Right cardiac atrium (tissue), 5 donors: Measurements from ENCODE around the gene CUZD1. TPM values are rescaled to one million over a fixed set of nuclear protein-coding genes. Genes with fewer than 3 reads are reported as not detected.

ENCODE experiments used
- ATAC-seq, 2 donors: fragments of 200-7000 bp; cut with Tn5 transposase; one replicate each; pipeline versions ENCODE4 v1.8.0 to v1.9.1; 2020; ENCODE audit warnings: moderate library complexity in 2 of 2, mild to moderate bottlenecking in 1 of 2
- DNase-seq, 3 donors: peaks; one replicate each; pipeline ENCODE4 v3.0.0-alpha.2; 2020
- H3K27ac ChIP-seq: one replicate; pipeline ENCODE4 v1.5.1; 2013; ENCODE audit warnings: mild to moderate bottlenecking, low read length, control low read depth, moderate library complexity
- H3K27me3 ChIP-seq: one replicate; pipeline ENCODE4 v1.6.1; 2013; ENCODE audit not compliant: control insufficient read depth, insufficient read depth
- H3K4me1 ChIP-seq: one replicate; pipeline ENCODE4 v1.6.1; 2013; ENCODE audit warnings: low read length; ENCODE audit not compliant: control insufficient read depth, insufficient read depth
- H3K4me3 ChIP-seq: one replicate; pipeline ENCODE4 v1.5.1; 2013; ENCODE audit warnings: low read length, control low read depth
- H3K9me3 ChIP-seq: one replicate; pipeline ENCODE4 v1.6.1; 2013; ENCODE audit warnings: low read length; ENCODE audit not compliant: control insufficient read depth
- WGBS: extraction: QIAGEN DNeasy Blood & Tissue Kit; methylation state at CpG from one replicate; pipeline ENCODE4 v1.1.7; 2013; 5-methylcytosine and 5-hydroxymethylcytosine counted together
- intact Hi-C, 4 donors: fragments of 100-400 bp; cut with DNase I; formaldehyde crosslinking; loops; one replicate each; pipeline versions ENCODE4 v1.11.0 to v1.14.0; 2022 to 2023
- long read RNA-seq, 4 donors: library from polyadenylated mRNA; unstranded; transcript quantifications; one replicate each; pipeline ENCODE4 v2.0.0, GENCODE V29; 2020 to 2021
- polyA plus RNA-seq: library from polyadenylated mRNA; stranded (reverse); fragments of 200-250 nt; gene quantifications from one replicate; pipeline ENCODE4 v1.2.3, GENCODE V29; 2013
- total RNA-seq, 4 donors: library from RNA; stranded (reverse); fragmentation: NEBNext Ultra II Directional; extraction: Animal tissue kit (Norgen Biotek cat#: 25700); gene quantifications; one replicate each; pipeline ENCODE4 v1.2.1, GENCODE V29; 2021
- donor health status: healthy with polysubstance abuse.
- donor health status: DM: no; HTN: yes; CAD: no.
- donor health status: DM: no; HTN: no; CAD: no.
- donor health status: DM: no; HTN: yes; CAD: no; lungs with severe emphysema.
- donor health status: DM: yes; HTN: yes; CAD: no.

Gene CUZD1, protein sequence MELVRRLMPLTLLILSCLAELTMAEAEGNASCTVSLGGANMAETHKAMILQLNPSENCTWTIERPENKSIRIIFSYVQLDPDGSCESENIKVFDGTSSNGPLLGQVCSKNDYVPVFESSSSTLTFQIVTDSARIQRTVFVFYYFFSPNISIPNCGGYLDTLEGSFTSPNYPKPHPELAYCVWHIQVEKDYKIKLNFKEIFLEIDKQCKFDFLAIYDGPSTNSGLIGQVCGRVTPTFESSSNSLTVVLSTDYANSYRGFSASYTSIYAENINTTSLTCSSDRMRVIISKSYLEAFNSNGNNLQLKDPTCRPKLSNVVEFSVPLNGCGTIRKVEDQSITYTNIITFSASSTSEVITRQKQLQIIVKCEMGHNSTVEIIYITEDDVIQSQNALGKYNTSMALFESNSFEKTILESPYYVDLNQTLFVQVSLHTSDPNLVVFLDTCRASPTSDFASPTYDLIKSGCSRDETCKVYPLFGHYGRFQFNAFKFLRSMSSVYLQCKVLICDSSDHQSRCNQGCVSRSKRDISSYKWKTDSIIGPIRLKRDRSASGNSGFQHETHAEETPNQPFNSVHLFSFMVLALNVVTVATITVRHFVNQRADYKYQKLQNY
- total RNA-seq (under 1 TPM; 0.17 to 0.53 (median 0.25) TPM), polyA plus RNA-seq (0.25 TPM)
- long read RNA-seq, donor 1, result 0 reads
- long read RNA-seq, donor 2, result 0 reads
- long read RNA-seq, donor 3, result 0 reads
- long read RNA-seq, donor 4, result 0 reads

DNA sequence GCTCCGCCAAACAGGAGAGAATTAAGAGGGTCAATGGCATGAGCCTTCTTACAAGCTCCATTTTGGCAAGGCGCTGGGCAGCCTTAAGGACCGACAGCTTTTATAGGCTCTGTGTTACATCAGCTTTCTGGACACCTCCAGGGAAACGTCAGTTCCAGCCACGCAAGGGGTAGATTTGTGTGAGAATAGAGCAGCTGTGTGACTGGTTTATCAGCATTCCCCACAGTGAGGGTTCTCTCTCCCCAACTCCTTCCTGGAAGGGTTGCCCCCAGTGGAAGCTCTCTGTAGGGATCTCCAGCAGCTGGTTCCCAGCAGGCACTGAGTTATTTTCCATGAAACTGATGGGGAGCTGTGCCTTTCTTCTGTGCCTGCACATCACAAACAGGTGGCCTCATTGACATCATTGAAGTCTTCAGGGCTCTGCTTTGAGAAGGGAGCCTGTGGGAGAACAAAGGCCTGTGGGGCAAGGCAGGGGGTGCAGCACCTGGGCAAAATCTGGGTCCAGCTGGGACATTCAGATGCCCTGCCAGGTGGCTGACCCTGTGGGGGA is at the start of gene CUZD1:
TSS of gene CUZD1 (minus strand) at position 75 of the 550 bp plus-strand sequence. CDS start at position 61, 14 bp downstream.
- H3K9me3 ChIP-seq, result no peaks in the 10 kb centered on the region
- DNase-seq (no peak), ATAC-seq (no peak)
- H3K4me1 ChIP-seq, result no peaks in the 10 kb centered on the region
- no peaks in the 10 kb centered on the region for H3K27me3 ChIP-seq
- WGBS, result 71% methylated on average over 5 of the region's 5 CpGs
- intact Hi-C loops, result no loop called here
- no peak within 1 kb of the TSS for H3K27ac ChIP-seq
- no peak within 1 kb of the TSS for H3K4me3 ChIP-seq

DNA sequence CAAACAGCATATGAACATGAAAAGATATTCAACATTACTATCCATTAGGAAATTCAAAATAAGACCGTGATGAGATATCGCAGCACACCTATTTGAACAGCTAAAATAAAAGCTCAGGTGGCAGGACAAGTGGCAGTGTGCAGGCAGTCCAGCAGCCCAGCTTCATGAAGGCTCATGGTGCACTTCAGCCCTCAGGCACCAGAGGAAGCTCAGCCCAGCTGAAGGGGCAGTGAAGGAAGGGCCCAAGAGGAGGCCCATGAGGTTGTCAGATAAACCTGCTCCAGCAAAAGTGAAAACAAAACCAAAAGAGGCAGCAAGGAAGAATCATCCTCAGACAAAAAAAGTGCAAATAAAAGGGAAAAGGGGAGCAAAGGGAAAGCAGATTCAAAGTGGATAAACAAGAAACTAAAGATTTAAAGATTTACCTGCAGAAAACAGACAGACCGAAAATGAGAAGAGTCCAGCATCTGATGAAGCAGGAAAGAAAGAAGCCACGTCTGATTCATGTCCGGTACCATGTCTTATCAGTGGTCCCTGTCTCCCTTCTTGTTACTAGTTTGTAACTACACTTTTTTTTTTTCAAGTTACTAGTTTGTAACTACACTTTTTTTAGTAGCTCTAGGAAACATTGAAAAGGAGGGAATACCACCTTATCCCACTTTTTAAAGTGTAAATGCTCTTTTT is 48.7 kb upstream of the CUZD1 start:
- Histone ChIP-seq H3K27me3 (no peaks in the 10 kb centered on the region), H3K4me3 (no peak overlapping the region), H3K27ac (no peak overlapping the region), H3K4me1 (no peaks in the 10 kb centered on the region), H3K9me3 (no peaks in the 10 kb centered on the region)
- intact Hi-C loops, result no loop called here
- no peak for DNase-seq
- 80% methylated on average over 5 of the region's 5 CpGs for WGBS
- no peak for ATAC-seq

DNA sequence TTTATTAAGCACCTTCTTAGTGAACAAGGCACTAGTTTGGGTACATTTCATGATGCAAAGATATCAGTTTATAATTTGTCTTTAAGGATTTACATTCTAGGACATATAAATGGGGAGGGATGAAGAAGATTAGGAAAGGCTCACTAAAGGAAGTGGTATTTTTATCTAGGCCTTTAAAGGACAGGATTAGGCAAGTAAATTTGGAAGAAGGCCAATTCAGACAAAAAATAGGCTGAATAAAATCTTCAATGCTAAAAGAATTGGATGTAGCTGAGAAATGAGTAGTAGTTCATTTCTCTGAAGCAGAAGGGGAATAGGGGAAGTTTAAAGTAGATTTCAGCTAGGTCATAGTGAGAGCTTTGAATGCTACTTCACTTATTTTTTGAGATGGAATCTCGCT is 38.5 kb upstream of the CUZD1 start:
- no peak for DNase-seq
- intact Hi-C loops, result no loop called here

DNA sequence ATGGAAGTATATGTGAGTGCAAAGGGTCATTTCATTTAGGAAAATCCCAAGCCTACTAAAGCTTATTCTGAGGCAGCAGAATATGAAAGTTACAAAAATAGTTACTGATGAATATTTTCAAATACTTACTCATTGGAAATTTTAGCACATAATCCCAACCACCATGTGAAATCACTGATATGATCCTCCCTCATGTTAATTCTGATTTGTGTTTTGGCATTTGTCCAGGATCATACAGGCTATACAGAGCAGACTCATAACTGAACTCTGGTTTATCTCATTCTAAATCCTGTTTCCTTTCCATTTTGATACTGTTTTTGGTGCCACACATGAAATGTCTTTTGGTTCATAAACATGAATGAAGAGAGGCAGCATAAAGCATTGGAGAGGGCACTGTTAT is 37.1 kb upstream of the CUZD1 start:
- DNase-seq (no peak), ATAC-seq (no peak)
- Histone ChIP-seq H3K4me3 (no peak overlapping the region), H3K27me3 (no peaks in the 10 kb centered on the region), H3K27ac (no peak overlapping the region), H3K4me1 (no peaks in the 10 kb centered on the region), H3K9me3 (no peaks in the 10 kb centered on the region)
- intact Hi-C loops, result no loop called here

More for the DNA sequence above, 38.5 kb upstream of the CUZD1 start:
- ATAC-seq, result no peak
- no peaks in the 10 kb centered on the region for H3K4me1 ChIP-seq
- WGBS, result 91% methylated on average over 1 of the region's 1 CpG
- H3K9me3 ChIP-seq, result no peaks in the 10 kb centered on the region
- H3K27ac ChIP-seq, result no peak overlapping the region
- H3K27me3 ChIP-seq, result no peaks in the 10 kb centered on the region
- no peak overlapping the region for H3K4me3 ChIP-seq

DNA sequence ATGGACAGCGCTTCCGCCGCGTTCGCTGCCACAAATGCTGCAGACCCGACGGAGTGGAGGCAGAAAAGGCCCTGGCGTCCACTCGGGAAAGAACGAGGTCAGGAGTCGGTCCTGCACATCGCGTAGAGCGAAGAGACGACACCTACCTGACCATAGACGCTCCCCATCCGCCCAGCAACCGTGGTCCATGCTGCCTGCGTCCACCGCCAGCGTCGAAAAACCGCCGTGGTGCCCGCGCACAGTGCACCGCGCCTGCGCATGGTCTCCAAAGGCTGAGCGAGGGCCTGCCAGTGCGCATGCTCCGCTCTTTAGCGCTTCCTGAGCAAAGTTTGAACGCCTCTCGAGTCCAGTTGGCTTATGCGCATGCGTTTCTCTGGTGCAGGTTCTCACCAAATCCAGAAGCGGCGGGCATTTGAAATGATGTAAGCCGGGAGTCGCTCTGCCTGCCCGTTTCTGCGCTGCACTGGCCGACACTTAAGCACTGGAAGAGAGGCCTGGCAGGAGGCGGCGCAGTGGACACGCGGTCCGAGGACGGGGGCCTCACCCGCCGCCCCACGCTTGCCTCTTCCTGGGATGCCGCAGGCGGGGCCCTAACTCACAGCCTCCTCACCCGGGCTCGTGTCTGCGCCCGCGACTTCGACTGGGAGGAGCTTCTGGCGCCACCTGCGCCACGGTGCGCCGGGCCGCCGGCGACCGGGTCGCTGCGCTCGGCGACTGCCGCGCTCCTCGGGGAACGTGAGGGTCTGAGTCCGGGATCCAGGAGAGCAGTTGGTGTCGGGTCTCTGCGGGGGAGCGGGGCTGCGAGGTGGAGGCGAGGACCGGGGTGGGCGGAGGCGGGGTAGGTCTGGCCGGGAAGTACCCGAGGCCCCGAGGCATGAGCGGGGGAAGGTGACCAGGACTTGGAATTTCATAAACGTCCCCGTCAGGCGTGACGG is 33.9 kb upstream of the CUZD1 start, which contains the start of gene FAM24B:
TSS of gene FAM24B (minus strand) at position 243 of the 935 bp plus-strand sequence. CDS start 29,066 bp downstream, outside the sequence.
- H3K4me3 ChIP-seq, result peak within 1 kb of the TSS; percentile 60
- H3K9me3 ChIP-seq, result no peaks in the 10 kb centered on the region
- no peaks in the 10 kb centered on the region for H3K4me1 ChIP-seq
- WGBS, result 3% methylated on average over 95 of the region's 95 CpGs
- H3K27ac ChIP-seq, result no peak within 1 kb of the TSS
- DNase-seq (peak; percentile 95 to 97 (median 96)), ATAC-seq (peak; percentile 98 to 99)
- intact Hi-C loops, result no loop called here
- H3K27me3 ChIP-seq, result no peaks in the 10 kb centered on the region

DNA sequence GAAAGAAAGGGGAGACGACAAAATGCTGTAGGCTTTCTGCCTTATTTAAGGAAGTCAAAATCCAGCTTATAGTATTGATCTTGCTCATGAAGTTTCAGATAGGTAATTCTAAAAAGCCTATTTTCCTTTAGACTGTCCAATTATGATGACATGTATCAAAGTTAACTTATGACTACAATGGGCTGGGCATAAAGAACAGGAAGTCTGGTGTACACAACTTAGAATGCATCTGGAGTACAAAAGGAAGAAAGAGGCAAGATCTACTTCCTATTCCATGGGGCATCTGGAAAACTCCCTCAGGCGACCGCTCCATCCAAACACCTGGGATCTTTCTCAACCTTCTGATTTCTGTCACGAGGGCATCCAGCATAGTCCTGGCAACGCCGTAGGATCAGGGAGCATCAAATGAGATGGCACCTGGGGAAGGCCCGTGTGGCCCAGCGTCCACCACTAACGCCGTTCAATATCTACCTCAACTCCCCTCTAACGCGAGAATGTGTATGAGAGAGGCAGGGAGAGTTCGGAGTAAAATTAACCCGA is 33.2 kb upstream of the CUZD1 start:
- intact Hi-C loops, result no loop called here
- H3K27ac ChIP-seq, result no peak overlapping the region

DNA sequence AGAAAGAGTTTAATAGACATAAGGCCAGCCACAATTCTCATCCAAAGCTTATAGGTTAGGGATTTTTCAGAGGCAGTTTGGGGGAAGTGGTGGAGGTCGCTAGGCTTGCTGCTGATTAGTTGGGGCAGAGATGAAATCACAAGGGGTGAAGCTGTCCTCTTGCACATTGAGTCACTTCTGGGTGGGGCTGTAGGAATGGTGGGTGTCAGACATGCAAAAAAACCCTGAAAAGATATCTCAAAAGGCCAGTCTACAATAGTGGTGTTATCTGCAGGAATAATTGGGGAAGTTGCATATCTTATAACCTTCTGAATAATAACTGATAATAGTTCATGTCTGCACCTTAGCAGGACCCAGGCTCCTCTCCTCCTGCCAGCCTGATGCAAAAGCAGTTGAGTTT is 31.6 kb upstream of the CUZD1 start:
- WGBS, result 71% methylated on average over 1 of the region's 1 CpG
- DNase-seq (no peak), ATAC-seq (no peak)
- Histone ChIP-seq H3K4me3 (no peak overlapping the region), H3K9me3 (no peaks in the 10 kb centered on the region), H3K27me3 (no peaks in the 10 kb centered on the region), H3K4me1 (no peaks in the 10 kb centered on the region), H3K27ac (no peak overlapping the region)
- intact Hi-C loops, result no loop called here

More for the DNA sequence above, 33.2 kb upstream of the CUZD1 start:
- Histone ChIP-seq H3K9me3 (no peaks in the 10 kb centered on the region), H3K4me3 (peak overlapping the region; percentile 60), H3K4me1 (no peaks in the 10 kb centered on the region), H3K27me3 (no peaks in the 10 kb centered on the region)
- DNase-seq (no peak), ATAC-seq (peak in 1 of 2 donors; percentile 33)
- 47% methylated on average over 14 of the region's 14 CpGs for WGBS

DNA sequence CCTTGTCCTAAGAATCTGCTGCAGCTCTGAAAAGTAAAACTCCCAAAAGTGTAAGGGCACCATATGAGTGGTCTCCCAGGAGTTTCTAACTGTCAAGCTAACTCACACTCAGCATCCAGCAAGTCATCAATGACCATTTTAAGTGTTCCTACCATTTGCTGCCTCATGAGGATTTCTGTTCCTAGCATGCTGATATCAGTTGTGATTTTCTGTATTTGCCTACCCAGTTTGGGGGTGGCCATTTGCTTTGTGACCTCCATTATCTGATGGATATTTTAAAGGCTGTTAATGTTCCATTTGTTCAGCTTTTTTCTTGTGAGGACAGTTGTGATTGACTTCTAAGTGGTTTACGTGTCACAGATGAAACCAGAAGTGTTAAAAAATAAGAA is 30.8 kb upstream of the CUZD1 start:
- H3K4me1 ChIP-seq, result no peaks in the 10 kb centered on the region
- intact Hi-C loops, result no loop called here
- no peak for ATAC-seq
- no peak overlapping the region for H3K4me3 ChIP-seq
- H3K9me3 ChIP-seq, result no peaks in the 10 kb centered on the region
- WGBS, result 89% methylated on average over 1 of the region's 1 CpG
- H3K27me3 ChIP-seq, result no peaks in the 10 kb centered on the region
- no peak for DNase-seq
- H3K27ac ChIP-seq, result no peak overlapping the region

DNA sequence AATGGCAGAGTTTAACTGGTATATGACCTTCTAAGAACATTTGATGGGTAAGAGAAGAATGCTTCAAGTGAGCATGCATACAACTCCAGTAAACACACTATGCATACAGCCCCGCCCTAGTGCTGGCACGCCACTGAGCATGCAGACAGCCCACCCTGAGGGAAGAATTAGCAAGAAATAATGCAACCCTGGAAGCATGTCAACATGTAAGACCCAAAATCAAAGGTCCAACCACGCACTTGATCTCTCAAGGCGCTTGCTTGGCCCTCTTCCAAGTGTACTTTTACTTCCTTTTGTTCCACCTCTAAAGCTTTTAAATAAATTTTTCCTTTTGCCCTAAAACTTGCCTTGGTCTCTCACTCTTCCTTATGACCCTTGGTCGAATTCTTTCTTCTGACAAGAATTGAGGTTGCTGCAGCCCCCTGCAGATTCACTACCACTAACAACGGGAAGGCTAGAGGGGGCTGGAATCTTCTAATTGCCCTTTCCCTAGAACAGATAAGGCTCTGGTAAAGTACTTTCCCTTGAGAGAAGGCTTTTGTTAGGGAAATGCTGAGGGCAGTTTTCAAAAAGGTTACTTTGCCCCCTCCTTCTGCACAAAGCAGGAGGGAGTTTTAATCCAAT is 30.3 kb upstream of the CUZD1 start:
- H3K4me1 ChIP-seq, result no peaks in the 10 kb centered on the region
- 50% methylated on average over 6 of the region's 6 CpGs for WGBS
- no peaks in the 10 kb centered on the region for H3K27me3 ChIP-seq
- no peak overlapping the region for H3K27ac ChIP-seq
- intact Hi-C loops, result no loop called here
- no peak overlapping the region for H3K4me3 ChIP-seq
- ATAC-seq, result no peak
- H3K9me3 ChIP-seq, result no peaks in the 10 kb centered on the region
- no peak for DNase-seq
